Suprapubic skin (tissue), 4 donors: ENCODE data around the gene MIGA2. TPM values are rescaled to one million over a fixed set of nuclear protein-coding genes. Genes with fewer than 3 reads are reported as not detected.

Experiments used
- DNase-seq, 2 donors: peaks; one replicate each; pipeline ENCODE4 v3.0.0-alpha.2; 2019; ENCODE audit warnings: low spot score in 2 of 2
- H3K27ac ChIP-seq: fragments of 200-600 bp; sonication (generic); one replicate; pipeline ENCODE4 v1.5.1; 2019
- H3K27me3 ChIP-seq: fragments of 200-600 bp; sonication (generic); one replicate; pipeline ENCODE4 v1.5.1; 2019
- H3K36me3 ChIP-seq: fragments of 200-600 bp; sonication (generic); one replicate; pipeline ENCODE4 v1.5.1; 2019
- H3K4me1 ChIP-seq: fragments of 200-600 bp; sonication (generic); one replicate; pipeline ENCODE4 v1.5.1; 2019
- H3K4me3 ChIP-seq: fragments of 200-600 bp; sonication (generic); one replicate; pipeline ENCODE4 v1.5.1; 2019; ENCODE audit warnings: mild to moderate bottlenecking
- H3K9me3 ChIP-seq: fragments of 200-600 bp; sonication (generic); one replicate; pipeline ENCODE4 v1.5.1; 2019
- EP300 ChIP-seq: sonication (generic); formaldehyde crosslinking; IDR thresholded peaks from one replicate; pipeline ENCODE4 v1.6.1; 2017; ENCODE audit warnings: antibody characterized with exemption
- POLR2A ChIP-seq, 2 donors: fragments of 450-650 bp; IDR thresholded peaks; one replicate each; pipeline ENCODE4 v1.6.1; 2017; ENCODE audit warnings: antibody characterized with exemption in 2 of 2, mild to moderate bottlenecking in 2 of 2, moderate library complexity in 2 of 2
- POLR2AphosphoS5 ChIP-seq, 3 donors: sonication (generic); formaldehyde crosslinking; IDR thresholded peaks; one replicate each; pipeline ENCODE4 v1.6.1; 2017; ENCODE audit warnings: antibody characterized with exemption in 3 of 3
- WGBS: methylation state at CpG from one replicate; pipeline ENCODE4 v1.1.5; 2018; 5-methylcytosine and 5-hydroxymethylcytosine counted together
- total RNA-seq, 4 donors: library from RNA; depleted of rRNA; stranded (reverse); fragments of >200 nt; gene quantifications; one replicate each; pipeline ENCODE4 v1.1.0, GENCODE V29; 2016
- TF ChIP-seq, protein P1 (sequence below), 2 donors: fragments of 200-600 bp in 1 of 2; fragments of 450-650 bp in 1 of 2; sonication (generic) in 1 of 2; IDR thresholded peaks; one replicate each; pipeline ENCODE4 v1.5.1; 2016 to 2019; ENCODE audit warnings: antibody characterized with exemption in 2 of 2, mild to moderate bottlenecking in 1 of 2, moderate library complexity in 1 of 2

MIGA2 gene
- total RNA-seq, 4 donors from 2014 or later, result 28.3 to 44.3 (median 39.7) TPM

DNA sequence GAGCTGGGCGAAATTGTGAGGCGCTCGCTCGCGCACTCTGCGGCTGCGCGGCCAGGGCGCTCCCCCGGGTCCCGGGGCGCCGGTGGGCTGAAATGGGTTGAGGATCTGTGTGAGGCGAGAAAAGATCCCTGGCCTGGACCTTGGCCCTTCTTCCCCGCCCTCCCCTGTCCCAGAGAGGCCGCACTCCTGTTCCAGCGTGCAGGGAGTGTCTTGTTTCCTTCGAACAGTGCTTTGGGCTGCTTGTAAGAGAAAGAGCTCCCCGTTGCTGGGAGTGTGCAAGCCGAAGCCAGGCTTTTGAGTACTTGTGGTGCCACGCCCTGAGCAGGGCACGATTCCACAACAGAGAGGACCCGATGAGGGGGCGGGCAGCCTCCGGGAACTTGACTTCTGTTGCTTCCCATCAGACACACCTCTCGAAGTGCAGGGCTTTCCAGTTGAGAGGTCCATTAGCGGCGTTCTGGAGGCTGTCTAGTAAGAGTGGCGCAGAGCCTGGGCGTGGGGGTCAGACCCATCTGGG, 45.0 kb downstream of the MIGA2 start:
- Histone ChIP-seq H3K9me3 (no peaks in the 10 kb centered on the region), H3K36me3 (peaks cover 20% of the 10 kb centered on the region), H3K27me3 (no peaks in the 10 kb centered on the region), H3K27ac (peak overlapping the region; percentile 68), H3K4me3 (peak overlapping the region; percentile 68), H3K4me1 (peaks cover 22% of the 10 kb centered on the region)
- DNase-seq, result peak in 1 of 2 donors; percentile 69
- TF ChIP-seq POLR2A (IDR thresholded peaks at IDR 0.05), result no peak
- no peak for TF ChIP-seq EP300
- TF ChIP-seq POLR2AphosphoS5 (IDR thresholded peaks at IDR 0.05), result no peak
- TF ChIP-seq, protein P1, sequence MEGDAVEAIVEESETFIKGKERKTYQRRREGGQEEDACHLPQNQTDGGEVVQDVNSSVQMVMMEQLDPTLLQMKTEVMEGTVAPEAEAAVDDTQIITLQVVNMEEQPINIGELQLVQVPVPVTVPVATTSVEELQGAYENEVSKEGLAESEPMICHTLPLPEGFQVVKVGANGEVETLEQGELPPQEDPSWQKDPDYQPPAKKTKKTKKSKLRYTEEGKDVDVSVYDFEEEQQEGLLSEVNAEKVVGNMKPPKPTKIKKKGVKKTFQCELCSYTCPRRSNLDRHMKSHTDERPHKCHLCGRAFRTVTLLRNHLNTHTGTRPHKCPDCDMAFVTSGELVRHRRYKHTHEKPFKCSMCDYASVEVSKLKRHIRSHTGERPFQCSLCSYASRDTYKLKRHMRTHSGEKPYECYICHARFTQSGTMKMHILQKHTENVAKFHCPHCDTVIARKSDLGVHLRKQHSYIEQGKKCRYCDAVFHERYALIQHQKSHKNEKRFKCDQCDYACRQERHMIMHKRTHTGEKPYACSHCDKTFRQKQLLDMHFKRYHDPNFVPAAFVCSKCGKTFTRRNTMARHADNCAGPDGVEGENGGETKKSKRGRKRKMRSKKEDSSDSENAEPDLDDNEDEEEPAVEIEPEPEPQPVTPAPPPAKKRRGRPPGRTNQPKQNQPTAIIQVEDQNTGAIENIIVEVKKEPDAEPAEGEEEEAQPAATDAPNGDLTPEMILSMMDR (IDR thresholded peaks at IDR 0.05), result no peak
- 1% methylated on average over 21 of the region's 30 CpGs for WGBS

DNA sequence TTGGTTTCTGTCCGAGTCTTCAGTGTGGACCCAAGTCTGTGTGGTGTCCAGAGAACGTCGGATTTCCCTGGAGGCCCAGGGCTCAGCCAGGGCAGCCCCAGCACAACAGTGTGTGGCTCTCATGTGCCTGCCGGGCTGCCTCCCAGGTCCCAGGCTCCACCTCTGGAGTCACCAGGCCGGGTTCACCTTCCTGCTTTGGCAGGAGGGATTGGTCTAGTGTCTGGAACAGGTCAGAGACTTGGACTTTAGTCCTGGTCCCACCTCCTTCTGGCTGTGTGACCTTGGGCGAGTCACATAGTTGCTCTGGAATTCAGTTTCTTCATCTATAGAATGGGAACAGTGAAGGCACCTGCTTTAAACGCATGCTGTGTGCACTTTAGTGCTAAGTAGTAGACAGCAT, 47.7 kb downstream of the MIGA2 start:
- Histone ChIP-seq H3K27me3 (no peaks in the 10 kb centered on the region), H3K36me3 (peaks cover 40% of the 10 kb centered on the region), H3K27ac (no peak overlapping the region), H3K4me1 (peaks cover 18% of the 10 kb centered on the region), H3K4me3 (no peak overlapping the region), H3K9me3 (no peaks in the 10 kb centered on the region)
- TF ChIP-seq POLR2AphosphoS5 (IDR thresholded peaks at IDR 0.05), result no peak
- no peak for TF ChIP-seq POLR2A (IDR thresholded peaks at IDR 0.05)
- TF ChIP-seq EP300, result no peak
- TF ChIP-seq, protein P1 (IDR thresholded peaks at IDR 0.05), result no peak
- DNase-seq, result no peak
- 80% methylated on average over 5 of the region's 7 CpGs for WGBS

DNA sequence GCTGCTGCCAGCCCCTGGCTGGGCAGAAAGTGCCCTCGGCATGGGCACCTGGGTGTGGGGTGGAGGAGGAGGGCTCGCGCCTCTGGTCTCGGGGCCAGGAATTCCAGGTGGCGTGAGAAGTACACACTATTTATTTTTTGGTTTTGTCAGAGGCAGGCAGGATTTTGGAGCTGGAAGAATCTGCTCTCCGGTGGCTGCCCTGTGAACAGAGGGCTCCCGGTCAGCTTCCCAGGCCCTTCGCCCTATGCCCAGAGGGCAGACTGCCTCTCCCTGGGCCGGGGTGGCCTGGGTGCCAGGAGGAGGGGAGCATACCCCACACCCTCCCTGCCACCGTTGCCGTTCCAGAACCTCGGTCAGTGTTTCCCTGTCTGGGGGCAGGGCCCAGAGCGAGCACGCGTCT, 52.8 kb downstream of the MIGA2 start:
- H3K27me3 ChIP-seq, result no peaks in the 10 kb centered on the region
- 91% methylated on average over 13 of the region's 15 CpGs for WGBS
- H3K4me1 ChIP-seq, result no peaks in the 10 kb centered on the region
- no peak overlapping the region for H3K27ac ChIP-seq
- TF ChIP-seq EP300 (no peak), POLR2AphosphoS5 (IDR thresholded peaks at IDR 0.05) (no peak), POLR2A (IDR thresholded peaks at IDR 0.05) (no peak)
- TF ChIP-seq, protein P1 (IDR thresholded peaks at IDR 0.05), result no peak
- no peaks in the 10 kb centered on the region for H3K9me3 ChIP-seq
- no peak overlapping the region for H3K4me3 ChIP-seq
- DNase-seq, result no peak
- H3K36me3 ChIP-seq, result peaks cover 55% of the 10 kb centered on the region

DNA sequence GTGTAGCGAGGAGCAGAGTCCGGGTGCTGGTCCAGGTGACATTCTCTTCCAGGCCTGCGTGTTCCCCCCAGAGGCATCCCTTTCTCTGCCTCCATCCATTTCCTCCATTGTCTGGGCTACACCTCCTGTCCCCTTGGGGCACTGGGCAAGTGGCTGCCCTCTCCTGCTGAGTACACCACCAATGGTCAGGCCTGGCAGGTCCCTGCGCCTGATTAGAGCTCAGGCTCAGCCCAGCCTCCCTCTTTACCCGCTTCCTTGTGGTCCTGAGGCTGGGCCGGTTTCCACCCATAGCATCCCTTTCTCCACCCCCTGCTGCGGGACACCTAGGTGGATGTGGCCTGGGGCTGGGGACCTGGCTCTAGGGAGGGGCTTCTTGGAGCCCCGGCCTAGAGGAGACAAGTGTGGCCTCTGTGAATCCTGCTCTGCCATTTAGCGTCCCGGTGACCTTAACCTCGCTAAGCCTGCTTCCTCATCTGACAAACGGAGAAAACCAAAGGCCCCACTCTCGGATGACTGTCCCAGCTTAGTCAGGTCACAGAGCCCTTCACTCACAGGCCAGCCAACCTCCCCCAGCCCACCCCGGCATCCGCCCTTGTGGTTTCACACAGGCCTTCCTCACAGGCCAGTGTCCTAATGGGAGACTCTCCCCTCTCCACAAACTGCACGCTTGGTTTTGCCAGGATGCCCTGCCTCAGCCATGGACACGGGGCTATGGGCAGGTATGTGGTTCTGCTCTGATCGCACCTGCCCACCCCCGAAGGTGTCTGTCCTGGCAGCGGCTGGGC, 57.4 kb downstream of the MIGA2 start:
- no peak overlapping the region for H3K27ac ChIP-seq
- TF ChIP-seq POLR2AphosphoS5 (IDR thresholded peaks at IDR 0.05) (no peak), EP300 (no peak), POLR2A (IDR thresholded peaks at IDR 0.05) (no peak)
- TF ChIP-seq, protein P1 (IDR thresholded peaks at IDR 0.05), result no peak
- H3K27me3 ChIP-seq, result no peaks in the 10 kb centered on the region
- H3K4me3 ChIP-seq, result no peak overlapping the region
- H3K9me3 ChIP-seq, result no peaks in the 10 kb centered on the region
- H3K4me1 ChIP-seq, result no peaks in the 10 kb centered on the region
- 86% methylated on average over 15 of the region's 20 CpGs for WGBS
- peaks cover 51% of the 10 kb centered on the region for H3K36me3 ChIP-seq
- DNase-seq, result no peak

DNA sequence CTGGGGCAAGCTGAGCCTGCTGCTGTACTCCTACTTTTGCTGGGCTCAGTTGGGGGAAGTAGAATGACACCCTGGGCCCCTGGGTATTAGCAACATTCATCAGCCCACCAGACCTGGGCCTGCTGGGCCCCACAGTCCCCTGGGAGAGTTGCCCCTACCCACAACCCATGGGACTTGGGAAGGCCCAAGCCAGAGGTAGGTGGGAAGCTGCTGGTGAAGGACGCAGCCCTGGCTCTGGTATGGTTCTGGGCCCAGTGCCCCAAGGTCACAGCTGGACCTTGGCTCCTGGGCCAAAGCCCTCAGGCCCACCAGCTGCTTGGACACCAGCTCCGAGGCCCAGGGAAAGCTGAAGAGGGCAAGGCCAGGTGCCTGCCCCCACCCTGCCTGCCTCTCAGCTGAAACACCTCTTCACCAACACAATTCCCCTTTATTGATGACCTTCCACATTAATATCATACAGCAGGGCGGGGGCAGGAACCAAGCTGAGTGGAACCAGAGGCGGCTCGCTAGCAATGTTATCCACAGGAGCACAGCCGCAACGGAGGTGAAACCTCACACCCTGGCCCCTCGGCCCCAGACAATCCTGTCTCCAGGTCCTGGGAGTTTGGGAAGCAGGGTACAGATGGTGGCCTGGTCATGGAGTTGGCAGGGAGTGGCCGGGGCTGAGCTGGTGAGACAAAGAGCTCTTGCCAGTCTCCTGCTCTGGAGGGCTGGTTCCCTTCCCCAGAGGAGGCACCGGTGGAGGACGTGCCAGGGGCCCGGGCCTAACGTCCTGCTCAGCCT, 58.2 kb downstream of the MIGA2 start:
- Histone ChIP-seq H3K4me1 (no peaks in the 10 kb centered on the region), H3K9me3 (no peaks in the 10 kb centered on the region), H3K27me3 (no peaks in the 10 kb centered on the region), H3K27ac (no peak overlapping the region), H3K36me3 (peaks cover 43% of the 10 kb centered on the region), H3K4me3 (no peak overlapping the region)
- TF ChIP-seq POLR2A (IDR thresholded peaks at IDR 0.05), result no peak
- TF ChIP-seq EP300, result no peak
- TF ChIP-seq, protein P1 (IDR thresholded peaks at IDR 0.05), result no peak
- TF ChIP-seq POLR2AphosphoS5 (IDR thresholded peaks at IDR 0.05), result no peak
- WGBS, result 92% methylated on average over 6 of the region's 13 CpGs
- no peak for DNase-seq
